ENCODE results near the gene CCDC83. TPM values are rescaled to one million over a fixed set of nuclear protein-coding genes. Genes with fewer than 3 reads are reported as not detected.
A peak's percentile ranks its signal among the peaks of the same experiment; 100 is the strongest.
"Not testable (repeated sequence)": the region's sequence is repeated elsewhere in the genome, so short reads cannot be mapped to it uniquely, and the experiment has no call there.

CCDC83 gene
- total RNA-seq, 2 experiments from 2014 or later: not detected

DNA sequence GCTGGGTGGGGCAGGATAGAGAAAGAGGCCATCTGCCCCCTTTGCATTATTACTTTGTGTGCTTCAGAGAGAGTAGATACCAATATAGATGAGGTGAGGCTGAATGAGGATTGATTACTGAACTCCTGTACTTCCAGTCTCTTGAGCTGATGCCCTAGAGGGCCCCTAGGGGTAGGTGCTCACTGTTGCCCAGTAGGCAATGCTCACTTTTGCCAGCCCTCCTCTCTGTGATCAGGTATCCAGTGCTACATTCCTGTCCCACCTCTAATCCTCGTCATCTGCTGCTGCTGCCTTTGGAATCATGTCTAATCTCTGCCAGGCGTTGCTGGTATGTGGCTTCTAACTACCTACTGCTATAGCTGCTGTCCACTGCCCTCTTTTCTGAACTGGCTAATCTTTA lies 57.2 kb downstream of the CCDC83 start:
- POLR2A ChIA-PET: no interaction called here

DNA sequence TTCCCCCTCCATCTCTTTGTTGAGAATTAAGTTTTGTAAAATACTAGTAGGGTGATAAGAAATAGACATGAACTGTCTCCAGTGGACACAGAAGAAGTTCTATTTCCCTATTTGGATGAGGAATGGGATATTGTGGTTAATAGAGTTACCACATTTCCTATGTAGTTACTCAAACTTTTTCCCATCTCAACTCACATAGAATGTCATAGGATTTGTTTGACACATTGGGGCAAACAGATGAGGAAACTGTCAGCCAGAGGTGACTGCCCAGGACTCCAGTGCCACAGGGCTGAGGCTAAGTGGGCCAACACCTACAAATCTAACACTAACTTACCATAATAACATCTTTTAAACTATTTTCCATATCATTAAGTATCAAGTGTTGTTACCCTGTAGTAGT lies 58.3 kb downstream of the CCDC83 start:
- Mint-ChIP-seq H3K4me1 (no peaks in the 10 kb centered on the region), H3K9me3 (peaks cover 4% of the 10 kb centered on the region), H3K36me3 (no peaks in the 10 kb centered on the region), H3K4me3 (no peak overlapping the region), H3K27ac (no peak overlapping the region), H3K27me3 (peaks cover 11% of the 10 kb centered on the region)
- POLR2A ChIA-PET: no interaction called here
- DNase-seq: no peak
- no peak for ATAC-seq (ENCODE audit: low read depth)

More for the DNA sequence above, 57.2 kb downstream of the CCDC83 start:
- peaks cover 10% of the 10 kb centered on the region for H3K27me3 Mint-ChIP-seq
- no peak overlapping the region for H3K4me3 Mint-ChIP-seq
- DNase-seq (no peak), ATAC-seq (ENCODE audit: low read depth) (no peak)
- H3K9me3 Mint-ChIP-seq: peaks cover 2% of the 10 kb centered on the region
- no peak overlapping the region for H3K27ac Mint-ChIP-seq
- H3K36me3 Mint-ChIP-seq: no peaks in the 10 kb centered on the region
- H3K4me1 Mint-ChIP-seq: no peaks in the 10 kb centered on the region

DNA sequence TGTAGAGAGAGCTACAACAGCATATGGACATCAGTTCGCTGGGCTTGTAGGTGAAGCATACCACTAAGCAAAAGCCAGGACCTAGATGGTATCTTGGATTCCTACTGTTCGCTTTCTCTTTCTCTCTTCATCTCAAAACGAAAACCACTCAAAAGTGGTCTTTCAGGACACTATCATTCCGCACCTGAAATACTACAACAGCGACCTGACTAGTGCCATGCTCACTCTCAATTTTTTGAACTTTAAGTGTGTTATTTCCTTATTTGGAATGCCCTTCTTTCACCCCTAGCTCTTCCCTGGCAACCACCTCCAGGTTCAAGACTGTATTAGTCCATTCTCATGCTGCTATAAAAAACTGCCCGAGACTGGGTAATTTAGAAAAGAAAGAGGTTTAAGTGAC lies 59.2 kb downstream of the CCDC83 start:
- peaks cover 4% of the 10 kb centered on the region for H3K9me3 Mint-ChIP-seq
- POLR2A ChIA-PET: no interaction called here

DNA sequence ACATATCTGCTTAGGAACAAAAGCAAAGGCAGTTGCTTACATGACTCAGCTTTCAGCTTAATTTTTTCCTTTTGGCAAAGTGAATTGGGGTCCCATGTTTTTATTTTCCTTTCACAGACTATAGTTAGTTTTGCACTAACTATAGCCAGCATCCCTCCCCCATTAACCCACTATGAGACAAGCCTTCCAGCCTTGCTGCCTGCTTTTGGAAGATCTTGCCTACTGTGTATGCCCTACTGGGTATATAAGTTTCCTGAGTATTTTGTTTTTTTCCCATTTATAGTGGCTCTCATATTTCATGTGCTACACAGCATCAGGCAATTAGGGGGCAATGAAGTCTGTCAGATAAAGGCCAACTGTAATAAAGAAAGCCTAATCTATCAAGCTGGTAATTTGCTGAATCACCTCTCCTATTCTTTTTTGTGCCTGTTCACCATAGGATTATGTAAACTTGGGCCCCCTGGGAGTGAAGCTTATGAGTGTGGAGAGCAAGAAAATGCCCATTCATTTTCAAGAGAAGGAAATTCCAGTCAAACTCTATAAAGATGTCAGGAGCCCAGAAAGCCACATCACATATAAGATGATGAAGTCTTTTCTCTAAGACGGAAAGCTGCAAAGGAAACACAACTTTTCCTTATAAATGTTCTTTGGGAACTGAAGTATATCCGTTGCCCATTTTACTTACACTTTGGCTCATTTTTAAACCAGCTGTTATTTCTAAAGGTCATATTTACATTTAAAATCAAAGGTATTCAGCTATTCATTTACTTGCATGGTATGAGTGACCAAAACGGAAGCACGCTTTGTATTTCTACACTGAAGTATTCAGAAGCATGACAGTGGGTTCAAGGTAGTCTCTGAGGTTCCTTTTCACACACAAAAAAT lies 64.0 kb downstream of the CCDC83 start:
- peaks cover 10% of the 10 kb centered on the region for H3K27me3 Mint-ChIP-seq
- POLR2A ChIA-PET: no interaction called here
- H3K4me3 Mint-ChIP-seq: no peak overlapping the region
- H3K36me3 Mint-ChIP-seq: peaks cover 3% of the 10 kb centered on the region
- DNase-seq (no peak), ATAC-seq (ENCODE audit: low read depth) (no peak)
- peaks cover 7% of the 10 kb centered on the region for H3K9me3 Mint-ChIP-seq
- peaks cover 3% of the 10 kb centered on the region for H3K4me1 Mint-ChIP-seq
- H3K27ac Mint-ChIP-seq: no peak overlapping the region

More for the DNA sequence above, 59.2 kb downstream of the CCDC83 start:
- no peak overlapping the region for H3K27ac Mint-ChIP-seq
- DNase-seq (no peak), ATAC-seq (ENCODE audit: low read depth) (no peak)
- H3K36me3 Mint-ChIP-seq: no peaks in the 10 kb centered on the region
- no peak overlapping the region for H3K4me3 Mint-ChIP-seq
- peaks cover 12% of the 10 kb centered on the region for H3K27me3 Mint-ChIP-seq
- no peaks in the 10 kb centered on the region for H3K4me1 Mint-ChIP-seq

- H3K9me3 Mint-ChIP-seq: peaks cover 5% of the 10 kb centered on the region
- ATAC-seq (ENCODE audit: low read depth) (no peak), DNase-seq (no peak)
- no peak overlapping the region for H3K4me3 Mint-ChIP-seq
- POLR2A ChIA-PET: no interaction called here
- peaks cover 3% of the 10 kb centered on the region for H3K36me3 Mint-ChIP-seq
- H3K27me3 Mint-ChIP-seq: peaks cover 18% of the 10 kb centered on the region
- H3K4me1 Mint-ChIP-seq: peaks cover 3% of the 10 kb centered on the region
- no peak overlapping the region for H3K27ac Mint-ChIP-seq
These were observed 67.2 kb downstream of the CCDC83 start for GRCh38 chr11:85922367-85922766.

- POLR2A ChIA-PET: no interaction called here
- DNase-seq (no peak), ATAC-seq (ENCODE audit: low read depth) (no peak)
- peaks cover 3% of the 10 kb centered on the region for H3K36me3 Mint-ChIP-seq
- H3K27me3 Mint-ChIP-seq: peaks cover 25% of the 10 kb centered on the region
- no peak overlapping the region for H3K4me3 Mint-ChIP-seq
- H3K4me1 Mint-ChIP-seq: peaks cover 3% of the 10 kb centered on the region
- no peak overlapping the region for H3K27ac Mint-ChIP-seq
- peaks cover 2% of the 10 kb centered on the region for H3K9me3 Mint-ChIP-seq
These were observed 68.3 kb downstream of the CCDC83 start for GRCh38 chr11:85923455-85923854.

GRCh38 chr11:85926653-85927214 lies 71.6 kb downstream of the CCDC83 start:
- H3K36me3 Mint-ChIP-seq; H3K4me1 Mint-ChIP-seq; POLR2A ChIA-PET; DNase-seq; H3K4me3 Mint-ChIP-seq; H3K9me3 Mint-ChIP-seq; ATAC-seq (ENCODE audit: low read depth); H3K27ac Mint-ChIP-seq: not testable (repeated sequence)
- peaks cover 31% of the 10 kb centered on the region for H3K27me3 Mint-ChIP-seq

- H3K4me1 Mint-ChIP-seq: no peaks in the 10 kb centered on the region
- DNase-seq (no peak), ATAC-seq (ENCODE audit: low read depth) (no peak)
- POLR2A ChIA-PET: no interaction called here
- no peak overlapping the region for H3K4me3 Mint-ChIP-seq
- no peak overlapping the region for H3K27ac Mint-ChIP-seq
- peaks cover 4% of the 10 kb centered on the region for H3K9me3 Mint-ChIP-seq
- peaks cover 28% of the 10 kb centered on the region for H3K27me3 Mint-ChIP-seq
- H3K36me3 Mint-ChIP-seq: peaks cover 2% of the 10 kb centered on the region
These were observed 75.7 kb downstream of the CCDC83 start for GRCh38 chr11:85930879-85931366.

GRCh38 chr11:85934596-85935169 lies 79.5 kb downstream of the CCDC83 start:
- no peaks in the 10 kb centered on the region for H3K9me3 Mint-ChIP-seq
- H3K4me1 Mint-ChIP-seq: no peaks in the 10 kb centered on the region
- peaks cover 2% of the 10 kb centered on the region for H3K27me3 Mint-ChIP-seq
- DNase-seq (no peak), ATAC-seq (ENCODE audit: low read depth) (no peak)
- POLR2A ChIA-PET: no interaction called here
- no peak overlapping the region for H3K4me3 Mint-ChIP-seq
- H3K36me3 Mint-ChIP-seq: peaks cover 1% of the 10 kb centered on the region
- no peak overlapping the region for H3K27ac Mint-ChIP-seq

DNA sequence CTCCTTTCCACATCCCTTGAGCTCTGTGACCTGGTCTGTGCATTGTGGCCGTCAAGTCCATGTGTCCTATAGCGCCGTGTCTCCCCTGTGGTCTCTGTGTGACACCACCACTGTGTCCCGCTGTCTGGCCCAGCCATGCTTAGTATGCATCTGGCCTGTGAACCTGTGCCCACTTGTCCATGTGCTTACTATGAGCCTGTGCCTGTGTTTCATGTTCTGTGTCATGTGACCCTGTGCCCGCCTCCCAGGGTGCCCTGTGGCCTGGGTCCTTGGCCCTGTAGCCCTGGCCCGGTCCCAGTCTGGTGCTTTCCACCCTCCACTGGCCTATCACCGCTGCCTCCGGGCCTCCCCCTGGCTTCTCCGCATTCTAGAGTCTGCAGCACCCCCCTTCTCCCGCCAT lies 80.6 kb downstream of the CCDC83 start:
- Mint-ChIP-seq H3K4me1 (no peaks in the 10 kb centered on the region), H3K9me3 (no peaks in the 10 kb centered on the region), H3K27me3 (no peaks in the 10 kb centered on the region), H3K27ac (no peak overlapping the region), H3K36me3 (peaks cover 1% of the 10 kb centered on the region), H3K4me3 (no peak overlapping the region)
- ATAC-seq (ENCODE audit: low read depth) (no peak), DNase-seq (no peak)
- POLR2A ChIA-PET: no interaction called here

- Mint-ChIP-seq H3K9me3 (no peaks in the 10 kb centered on the region), H3K27me3 (no peaks in the 10 kb centered on the region), H3K4me1 (peaks cover 2% of the 10 kb centered on the region), H3K4me3 (no peak overlapping the region), H3K36me3 (peaks cover 1% of the 10 kb centered on the region), H3K27ac (no peak overlapping the region)
- no peak for ATAC-seq (ENCODE audit: low read depth)
- DNase-seq: no peak
- POLR2A ChIA-PET: interaction anchor here (0.6 kb wide), 1 partner anchor 275 kb away, joined by 4 read pairs; no protein-coding TSS in a partner anchor
These were observed 82.7 kb downstream of the CCDC83 start for GRCh38 chr11:85937835-85938234.

GRCh38 chr11:85939099-85940015 lies 84.2 kb downstream of the CCDC83 start:
- Mint-ChIP-seq H3K9me3 (no peaks in the 10 kb centered on the region), H3K27me3 (no peaks in the 10 kb centered on the region), H3K4me1 (peaks cover 2% of the 10 kb centered on the region), H3K36me3 (peaks cover 1% of the 10 kb centered on the region), H3K4me3 (no peak overlapping the region), H3K27ac (no peak overlapping the region)
- POLR2A ChIA-PET: interaction anchor here (0.6 kb wide), 1 partner anchor 1017 kb away, joined by 3 read pairs; no protein-coding TSS in a partner anchor
- DNase-seq (no peak), ATAC-seq (ENCODE audit: low read depth) (no peak)

DNA sequence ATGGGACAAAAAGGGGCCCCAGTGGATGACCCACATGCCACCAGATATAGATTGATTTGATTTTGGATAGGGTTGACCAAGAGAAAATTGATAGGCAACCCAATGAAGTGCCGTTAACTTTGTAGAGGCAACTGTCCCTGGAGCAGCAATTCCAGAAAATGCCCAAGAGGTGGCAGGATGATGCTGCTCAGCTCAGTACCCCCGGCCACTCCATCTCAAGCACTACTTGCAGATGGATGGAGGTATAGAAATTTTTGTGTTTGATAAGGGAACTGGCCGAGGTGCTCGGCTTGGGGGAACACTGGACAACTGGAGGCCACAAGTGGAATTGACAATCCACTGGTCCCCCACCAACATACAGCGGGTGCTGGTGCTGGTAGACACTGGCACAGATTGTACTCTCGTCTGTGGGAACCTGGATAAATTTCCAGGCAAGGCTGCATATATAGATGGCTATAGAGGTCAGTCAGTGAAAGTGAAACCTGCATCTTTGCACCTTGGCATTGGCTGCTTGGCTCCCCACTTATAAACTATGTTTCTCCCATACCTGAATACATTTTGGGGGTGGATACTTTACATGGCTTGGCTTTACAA lies 86.3 kb downstream of the CCDC83 start:
- Mint-ChIP-seq H3K9me3 (peaks cover 11% of the 10 kb centered on the region), H3K4me1 (peaks cover 9% of the 10 kb centered on the region), H3K36me3 (peaks cover 15% of the 10 kb centered on the region), H3K27me3 (no peaks in the 10 kb centered on the region), H3K4me3 (no peak overlapping the region), H3K27ac (no peak overlapping the region)
- POLR2A ChIA-PET: no interaction called here
- DNase-seq (no peak), ATAC-seq (ENCODE audit: low read depth) (peak; percentile 60)
